ENCODE results near the gene GRAP2.

The GRAP2 gene

GRCh38 chr22:40009951-40010671 lies 109.2 kb downstream of the GRAP2 start:
- no peak for DNase-seq (ENCODE audit: low read depth in 2 of 2)

- DNase-seq (ENCODE audit: low read depth in 2 of 2) = no peak
These were observed 109.9 kb downstream of the GRAP2 start for GRCh38 chr22:40010746-40011145.

DNA sequence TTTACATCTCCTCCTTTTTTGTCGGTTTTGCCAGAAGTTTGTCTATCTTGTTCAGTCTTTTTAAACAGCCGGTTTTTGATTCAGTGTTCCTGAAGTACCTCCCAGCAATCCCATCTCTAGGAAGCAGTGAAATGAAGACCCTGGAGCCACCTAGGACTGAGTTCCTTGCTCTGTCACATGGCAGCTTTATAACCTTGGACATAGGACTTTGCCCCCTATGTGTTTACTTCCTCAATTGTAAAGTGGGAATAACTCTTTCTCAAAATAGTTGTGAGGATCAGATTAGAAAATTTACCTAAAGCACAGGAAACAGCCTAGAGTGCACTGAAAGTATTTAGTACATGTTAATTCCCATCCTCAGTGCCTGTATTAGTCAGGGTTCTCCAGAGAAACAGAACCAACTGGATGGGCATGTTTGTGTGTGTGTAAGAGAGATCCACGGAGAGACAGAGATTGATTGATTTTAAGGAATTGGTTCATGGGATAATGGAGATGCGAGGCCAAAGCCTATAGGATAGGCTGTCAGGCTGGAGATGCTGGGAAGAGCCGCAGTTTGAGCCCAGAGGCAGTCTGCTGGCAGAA lies 113.9 kb downstream of the GRAP2 start:
- DNase-seq (ENCODE audit: low read depth in 2 of 2) = no peak

DNA sequence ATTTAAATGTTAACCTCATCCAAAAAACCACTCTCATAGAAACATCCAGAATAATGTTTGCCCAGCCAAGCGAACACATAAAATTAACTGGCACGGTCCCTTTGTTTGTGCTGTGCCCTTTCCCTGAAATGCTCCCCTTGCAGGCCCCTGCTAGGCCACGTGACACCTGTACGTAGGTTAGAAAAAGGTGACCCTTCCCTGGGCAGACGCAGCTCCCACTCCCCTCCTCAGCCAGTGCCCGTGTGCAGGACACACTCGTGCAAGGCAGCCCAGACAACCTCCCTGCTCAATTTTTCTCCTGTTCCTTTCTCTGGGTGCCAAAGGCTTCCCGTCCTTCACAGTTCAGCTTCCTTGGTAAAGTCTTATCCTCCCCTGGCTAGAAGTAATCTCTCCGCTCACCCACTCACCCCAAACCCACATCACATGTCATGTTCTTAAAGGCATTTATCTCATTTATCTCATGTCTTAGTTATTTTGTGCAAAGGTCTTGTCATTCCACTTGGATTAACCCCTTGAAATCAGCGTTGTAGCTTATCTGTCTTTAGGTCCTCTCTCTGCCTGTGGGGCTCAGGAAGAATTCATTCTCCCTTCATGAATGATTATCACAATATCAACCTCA lies 114.6 kb downstream of the GRAP2 start:
- DNase-seq (ENCODE audit: low read depth in 2 of 2) = no peak

DNA sequence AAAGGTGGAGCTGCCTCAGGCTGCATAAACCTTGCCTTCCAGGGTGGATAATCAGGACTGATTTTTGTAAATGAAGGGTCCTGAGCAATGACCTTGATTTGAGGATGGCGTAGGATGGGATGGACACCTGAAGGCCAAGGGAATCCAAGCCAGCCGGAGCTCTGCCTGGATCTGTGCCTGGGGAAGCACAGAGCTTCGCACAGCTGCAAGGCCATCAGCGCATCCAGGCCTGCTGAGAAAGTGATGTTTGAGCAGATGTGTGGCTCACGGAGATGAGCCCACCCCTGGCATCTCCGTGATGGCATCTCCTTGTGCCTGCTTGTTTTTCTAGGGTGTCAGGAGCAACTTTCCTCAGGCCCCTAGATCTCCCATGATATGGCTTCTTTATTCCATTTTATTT lies 117.2 kb downstream of the GRAP2 start:
- DNase-seq (ENCODE audit: low read depth in 2 of 2) = no peak

- DNase-seq (ENCODE audit: low read depth in 2 of 2) = no peak
These were observed 118.2 kb downstream of the GRAP2 start for GRCh38 chr22:40019100-40019499.

DNA sequence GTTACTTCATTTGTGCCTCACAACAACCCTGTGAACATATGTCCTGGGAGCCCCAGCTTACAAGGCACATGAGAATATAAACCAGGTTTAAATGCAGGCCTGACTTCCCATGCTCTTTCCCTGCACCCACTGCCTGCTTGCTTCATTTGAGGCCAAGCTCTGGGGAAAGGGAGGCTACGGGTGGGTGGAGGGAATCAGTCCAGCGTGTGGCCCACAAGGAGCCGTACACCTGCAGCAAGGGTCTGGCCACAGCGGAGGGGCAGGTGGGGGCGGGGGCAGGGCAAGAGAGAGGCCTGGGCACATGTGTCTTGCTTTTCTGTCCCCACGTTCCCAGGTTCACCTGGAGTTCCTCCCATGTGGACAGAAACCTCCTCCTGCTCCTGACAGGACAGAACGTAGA lies 120.1 kb downstream of the GRAP2 start:
- no peak for DNase-seq (ENCODE audit: low read depth in 2 of 2)

DNA sequence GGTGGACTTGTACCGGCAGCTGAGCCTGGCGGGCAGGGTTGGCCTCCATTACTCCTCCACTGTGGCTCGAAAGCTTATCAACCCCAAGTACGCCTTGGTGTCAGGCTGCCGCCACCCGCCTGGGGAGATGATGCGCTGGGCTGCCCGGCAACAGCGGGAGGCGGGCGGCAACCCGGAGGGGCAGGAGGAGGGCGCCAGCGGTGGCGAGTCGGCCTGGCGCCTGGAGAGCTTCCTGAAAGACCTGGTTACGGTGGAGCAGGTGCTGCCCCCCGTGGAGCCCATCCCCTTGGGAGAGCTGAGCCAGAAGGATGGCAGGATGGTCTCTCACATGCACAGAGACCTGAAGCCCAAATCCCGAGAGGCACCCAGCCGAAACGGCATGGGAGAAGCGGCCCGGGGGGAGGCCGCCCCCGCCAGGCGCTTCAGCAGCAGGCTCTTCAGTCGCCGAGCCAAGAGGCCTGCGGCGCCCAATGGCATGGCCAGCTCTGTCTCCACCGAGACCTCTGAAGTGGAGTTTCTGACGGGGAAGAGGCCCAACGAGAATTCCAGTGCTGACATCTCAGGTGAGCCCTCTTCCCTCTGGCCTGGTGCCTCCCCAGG lies 120.6 kb downstream of the GRAP2 start:
- no peak for DNase-seq (ENCODE audit: low read depth in 2 of 2)

DNA sequence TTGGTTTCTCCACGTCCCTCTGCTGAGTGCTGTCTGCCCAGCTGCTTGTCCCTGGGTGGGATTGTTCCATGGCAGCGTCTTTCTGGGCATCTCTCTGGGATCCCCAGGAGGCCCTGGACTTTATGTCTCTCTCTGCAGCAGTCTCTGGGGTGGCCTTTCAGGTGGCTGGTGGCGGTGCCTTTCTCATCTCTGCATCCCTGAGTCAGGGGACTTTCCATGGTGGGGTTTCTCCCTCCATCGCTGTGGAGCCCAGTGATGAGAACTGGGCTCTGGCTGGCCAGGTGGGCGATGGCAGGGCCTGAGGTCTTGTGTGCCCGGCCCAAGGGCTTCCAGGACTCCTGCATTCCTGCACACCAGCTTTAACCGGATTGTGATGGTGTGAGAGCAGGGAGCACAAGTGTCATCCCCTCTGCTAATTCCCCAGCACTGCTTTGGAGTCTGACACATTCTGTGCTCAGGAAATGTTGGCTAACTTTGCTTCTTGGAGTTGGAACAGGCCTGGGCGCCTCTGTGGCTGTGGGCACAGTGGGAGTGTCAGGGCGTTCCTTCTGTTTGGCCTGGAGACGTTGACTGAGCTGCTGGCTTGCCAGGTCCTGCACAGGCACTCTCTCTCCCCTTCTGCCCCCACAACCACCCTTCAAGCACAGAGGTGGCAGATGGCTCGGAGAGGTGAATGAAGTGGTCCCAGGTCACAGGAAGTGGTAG lies 121.8 kb downstream of the GRAP2 start:
- DNase-seq (ENCODE audit: low read depth in 2 of 2) = no peak

Measured in fibroblast of skin of left biceps (primary cell).